Upper lobe of right lung (tissue), 1 donor: Measurements from ENCODE around the gene ALPL. TPM values are rescaled to one million over a fixed set of nuclear protein-coding genes. Genes with fewer than 3 reads are reported as not detected.

Experiments
- ATAC-seq: fragments of 200-7000 bp; cut with Tn5 transposase; one replicate; pipeline ENCODE4 v1.9.1; 2020; ENCODE audit warnings: mild to moderate bottlenecking, moderate library complexity
- DNase-seq: peaks from one replicate; pipeline ENCODE4 v3.0.0-alpha.2; 2020
- H3K27ac ChIP-seq: fragments of 200-600 bp; one replicate; pipeline ENCODE4 v1.8.0; 2022
- H3K27me3 ChIP-seq: fragments of 200-600 bp; one replicate; pipeline ENCODE4 v1.8.0; 2022; ENCODE audit warnings: mild to moderate bottlenecking
- H3K36me3 ChIP-seq: fragments of 200-600 bp; one replicate; pipeline ENCODE4 v1.8.0; 2022
- H3K4me1 ChIP-seq: fragments of 200-600 bp; one replicate; pipeline ENCODE4 v1.8.0; 2022
- H3K4me3 ChIP-seq: fragments of 200-600 bp; one replicate; pipeline ENCODE4 v1.8.0; 2022; ENCODE audit warnings: mild to moderate bottlenecking
- H3K9me3 ChIP-seq: fragments of 200-600 bp; one replicate; pipeline ENCODE4 v1.8.0; 2022
- CTCF ChIP-seq: fragments of 200-600 bp; IDR thresholded peaks from one replicate; pipeline ENCODE4 v1.8.0; 2022; ENCODE audit warnings: antibody characterized with exemption
- intact Hi-C: fragments of 100-400 bp; cut with DNase I; formaldehyde crosslinking; loops from one replicate; pipeline ENCODE4 v1.11.0; 2022
- total RNA-seq: library from RNA; stranded (reverse); fragmentation: NEBNext Ultra II Directional; extraction: Animal tissue kit (Norgen Biotek cat#: 25700); gene quantifications from one replicate; pipeline ENCODE4 v1.2.1, GENCODE V29; 2021
- donor health status: DM: no; HTN: yes; CAD: no; lungs with severe emphysema.

The ALPL gene
- total RNA-seq, 1 donor from 2014 or later, result 164 TPM

- Histone ChIP-seq H3K4me3 (peak overlapping the region; percentile 47), H3K4me1 (peaks cover 16% of the 10 kb centered on the region), H3K36me3 (no peaks in the 10 kb centered on the region), H3K27ac (peak overlapping the region; percentile 68), H3K9me3 (no peaks in the 10 kb centered on the region), H3K27me3 (peaks cover 19% of the 10 kb centered on the region)
- intact Hi-C loops, result loop anchor here (10.0 kb wide), 1 partner anchor 65 kb away; no protein-coding TSS in a partner anchor
- ATAC-seq (no peak), DNase-seq (no peak)
- TF ChIP-seq CTCF, result no peak
Measured at GRCh38 chr1:21510113-21510493, 880 bp downstream of the ALPL start.

- intact Hi-C loops, result loop anchor here (10.0 kb wide), 1 partner anchor 64 kb away; no protein-coding TSS in a partner anchor
- peaks cover 16% of the 10 kb centered on the region for H3K4me1 ChIP-seq
- DNase-seq (no peak), ATAC-seq (peak; percentile 13)
- H3K9me3 ChIP-seq, result no peaks in the 10 kb centered on the region
- H3K36me3 ChIP-seq, result no peaks in the 10 kb centered on the region
- no peak for TF ChIP-seq CTCF
- peak overlapping the region; percentile 68 for H3K27ac ChIP-seq
- peaks cover 19% of the 10 kb centered on the region for H3K27me3 ChIP-seq
- peak overlapping the region; percentile 47 for H3K4me3 ChIP-seq
Measured at GRCh38 chr1:21510885-21511578, 1.8 kb downstream of the ALPL start.

- H3K4me1 ChIP-seq, result peaks cover 22% of the 10 kb centered on the region
- DNase-seq, result peak; percentile 81
- peaks cover 19% of the 10 kb centered on the region for H3K27me3 ChIP-seq
- intact Hi-C loops, result loop anchor here (10.0 kb wide), 1 partner anchor 63 kb away; no protein-coding TSS in a partner anchor
- peak overlapping the region; percentile 68 for H3K27ac ChIP-seq
- H3K9me3 ChIP-seq, result no peaks in the 10 kb centered on the region
- ATAC-seq, result peak; percentile 59
- peak overlapping the region; percentile 47 for H3K4me3 ChIP-seq
- TF ChIP-seq CTCF, result no peak
- no peaks in the 10 kb centered on the region for H3K36me3 ChIP-seq
Measured at GRCh38 chr1:21511579-21512522, 2.6 kb downstream of the ALPL start.

GRCh38 chr1:21514245-21514644 is 5.0 kb downstream of the ALPL start:
- H3K27me3 ChIP-seq, result peaks cover 11% of the 10 kb centered on the region
- no peak for TF ChIP-seq CTCF
- H3K36me3 ChIP-seq, result no peaks in the 10 kb centered on the region
- H3K4me3 ChIP-seq, result no peak overlapping the region
- intact Hi-C loops, result loop anchor here (10.0 kb wide), 1 partner anchor 61 kb away; no protein-coding TSS in a partner anchor
- DNase-seq (no peak), ATAC-seq (no peak)
- no peak overlapping the region for H3K27ac ChIP-seq
- no peaks in the 10 kb centered on the region for H3K9me3 ChIP-seq
- H3K4me1 ChIP-seq, result peaks cover 17% of the 10 kb centered on the region

- H3K9me3 ChIP-seq, result no peaks in the 10 kb centered on the region
- intact Hi-C loops, result loop anchor here (10.0 kb wide), 1 partner anchor 58 kb away; no protein-coding TSS in a partner anchor
- ATAC-seq, result peak; percentile 86
Measured at GRCh38 chr1:21517161-21517589, 8.0 kb downstream of the ALPL start.

More at GRCh38 chr1:21517161-21517589, 8.0 kb downstream of the ALPL start:
- Histone ChIP-seq H3K4me1 (peaks cover 6% of the 10 kb centered on the region), H3K36me3 (no peaks in the 10 kb centered on the region), H3K27me3 (no peaks in the 10 kb centered on the region), H3K4me3 (no peak overlapping the region), H3K27ac (peak overlapping the region; percentile 58)
- no peak for TF ChIP-seq CTCF
- DNase-seq, result peak; percentile 73
